Measurements from ENCODE around the gene ZNF557. TPM values are rescaled to one million over a fixed set of nuclear protein-coding genes. Genes with fewer than 3 reads are reported as not detected.
A peak's percentile ranks its signal among the peaks of the same experiment; 100 is the strongest.

The ZNF557 gene
- total RNA-seq, 1 donor from 2014 or later, result 13.7 TPM

DNA sequence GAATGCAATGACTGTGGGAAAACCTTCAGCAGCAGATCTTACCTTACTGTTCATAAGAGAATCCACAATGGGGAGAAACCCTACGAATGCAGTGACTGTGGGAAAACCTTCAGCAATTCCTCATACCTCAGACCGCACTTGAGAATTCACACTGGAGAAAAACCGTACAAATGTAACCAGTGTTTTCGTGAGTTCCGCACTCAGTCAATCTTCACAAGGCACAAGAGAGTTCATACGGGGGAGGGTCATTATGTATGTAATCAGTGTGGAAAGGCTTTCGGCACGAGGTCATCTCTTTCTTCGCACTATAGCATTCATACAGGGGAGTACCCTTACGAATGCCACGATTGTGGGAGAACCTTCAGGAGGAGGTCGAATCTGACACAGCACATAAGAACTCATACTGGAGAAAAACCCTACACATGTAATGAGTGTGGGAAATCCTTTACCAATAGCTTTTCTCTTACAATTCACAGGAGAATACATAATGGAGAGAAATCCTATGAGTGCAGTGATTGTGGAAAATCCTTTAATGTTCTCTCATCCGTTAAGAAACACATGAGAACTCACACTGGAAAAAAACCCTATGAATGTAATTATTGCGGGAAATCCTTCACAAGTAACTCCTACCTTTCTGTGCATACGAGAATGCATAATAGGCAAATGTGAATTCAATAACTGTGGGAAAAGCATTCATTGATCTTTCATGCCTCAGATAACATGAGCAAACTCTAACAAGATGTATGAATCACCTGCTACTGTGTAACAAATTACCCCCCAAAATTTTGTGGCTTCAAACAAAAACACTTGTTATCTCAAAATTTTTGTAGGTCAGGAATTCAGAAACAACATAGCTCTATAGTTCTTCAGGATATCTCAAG is 13.8 kb downstream of the ZNF557 start:
- Mint-ChIP-seq H3K27ac (peak overlapping the region; percentile 70), H3K9me3 (peaks cover 25% of the 10 kb centered on the region), H3K4me1 (ENCODE audit: unreplicated experiment) (no peaks in the 10 kb centered on the region), H3K36me3 (peaks cover 76% of the 10 kb centered on the region), H3K27me3 (no peaks in the 10 kb centered on the region), H3K4me3 (no peak overlapping the region)
- no peak for DNase-seq (ENCODE audit: extremely low spot score, unreplicated experiment)
- TF ChIP-seq, protein P1, sequence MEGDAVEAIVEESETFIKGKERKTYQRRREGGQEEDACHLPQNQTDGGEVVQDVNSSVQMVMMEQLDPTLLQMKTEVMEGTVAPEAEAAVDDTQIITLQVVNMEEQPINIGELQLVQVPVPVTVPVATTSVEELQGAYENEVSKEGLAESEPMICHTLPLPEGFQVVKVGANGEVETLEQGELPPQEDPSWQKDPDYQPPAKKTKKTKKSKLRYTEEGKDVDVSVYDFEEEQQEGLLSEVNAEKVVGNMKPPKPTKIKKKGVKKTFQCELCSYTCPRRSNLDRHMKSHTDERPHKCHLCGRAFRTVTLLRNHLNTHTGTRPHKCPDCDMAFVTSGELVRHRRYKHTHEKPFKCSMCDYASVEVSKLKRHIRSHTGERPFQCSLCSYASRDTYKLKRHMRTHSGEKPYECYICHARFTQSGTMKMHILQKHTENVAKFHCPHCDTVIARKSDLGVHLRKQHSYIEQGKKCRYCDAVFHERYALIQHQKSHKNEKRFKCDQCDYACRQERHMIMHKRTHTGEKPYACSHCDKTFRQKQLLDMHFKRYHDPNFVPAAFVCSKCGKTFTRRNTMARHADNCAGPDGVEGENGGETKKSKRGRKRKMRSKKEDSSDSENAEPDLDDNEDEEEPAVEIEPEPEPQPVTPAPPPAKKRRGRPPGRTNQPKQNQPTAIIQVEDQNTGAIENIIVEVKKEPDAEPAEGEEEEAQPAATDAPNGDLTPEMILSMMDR (conservative IDR thresholded peaks at IDR 0.05), result no peak

DNA sequence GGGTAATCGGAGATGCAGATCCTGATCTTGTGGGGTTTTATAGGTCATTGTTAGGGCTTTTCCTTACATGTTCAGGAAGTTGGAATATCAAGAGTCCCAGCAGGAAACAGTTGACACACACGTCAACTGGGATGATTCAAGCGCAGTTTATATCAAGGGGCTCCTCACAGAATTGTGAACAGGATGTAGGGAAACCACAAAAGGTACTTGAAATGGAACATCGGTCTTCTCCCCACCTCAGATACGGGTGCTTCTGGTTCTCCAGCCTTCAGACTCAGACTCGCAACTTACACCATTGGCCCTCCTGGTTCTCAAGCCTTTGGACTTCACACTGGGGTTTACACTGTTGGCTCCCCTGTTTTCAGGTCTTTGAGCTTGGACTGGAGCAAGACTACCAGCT is 19.5 kb downstream of the ZNF557 start:
- no peaks in the 10 kb centered on the region for H3K27me3 Mint-ChIP-seq
- H3K9me3 Mint-ChIP-seq, result peaks cover 17% of the 10 kb centered on the region
- H3K4me3 Mint-ChIP-seq, result no peak overlapping the region
- H3K36me3 Mint-ChIP-seq, result peaks cover 51% of the 10 kb centered on the region
- H3K27ac Mint-ChIP-seq, result no peak overlapping the region
- TF ChIP-seq, protein P1 (conservative IDR thresholded peaks at IDR 0.05), result no peak
- no peaks in the 10 kb centered on the region for H3K4me1 Mint-ChIP-seq (ENCODE audit: unreplicated experiment)
- no peak for DNase-seq (ENCODE audit: extremely low spot score, unreplicated experiment)

DNA sequence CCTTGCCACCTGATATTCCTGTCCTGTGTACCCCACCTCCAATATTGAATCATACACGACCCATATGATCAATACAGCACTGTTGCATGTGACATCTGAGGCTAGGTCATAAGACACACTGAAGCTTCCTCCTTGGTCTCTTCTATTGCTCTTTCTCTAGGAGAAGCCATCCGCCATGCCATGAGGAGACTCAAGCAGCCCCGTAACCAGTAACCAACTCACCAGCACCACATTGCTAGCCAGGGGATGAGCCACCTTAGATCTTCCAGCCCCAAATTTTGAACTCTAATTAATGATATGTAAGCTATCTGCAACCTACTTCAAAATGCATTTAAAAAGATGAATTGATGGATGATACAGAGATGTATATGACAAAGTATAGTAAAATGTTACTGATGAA is 28.6 kb downstream of the ZNF557 start:
- DNase-seq (ENCODE audit: extremely low spot score, unreplicated experiment), result no peak
- TF ChIP-seq, protein P1 (conservative IDR thresholded peaks at IDR 0.05), result no peak
- Mint-ChIP-seq H3K9me3 (peaks cover 21% of the 10 kb centered on the region), H3K27me3 (peaks cover 3% of the 10 kb centered on the region), H3K4me3 (peak overlapping the region; percentile 95), H3K4me1 (ENCODE audit: unreplicated experiment) (peaks cover 10% of the 10 kb centered on the region), H3K27ac (peak overlapping the region; percentile 94), H3K36me3 (peaks cover 22% of the 10 kb centered on the region)

DNA sequence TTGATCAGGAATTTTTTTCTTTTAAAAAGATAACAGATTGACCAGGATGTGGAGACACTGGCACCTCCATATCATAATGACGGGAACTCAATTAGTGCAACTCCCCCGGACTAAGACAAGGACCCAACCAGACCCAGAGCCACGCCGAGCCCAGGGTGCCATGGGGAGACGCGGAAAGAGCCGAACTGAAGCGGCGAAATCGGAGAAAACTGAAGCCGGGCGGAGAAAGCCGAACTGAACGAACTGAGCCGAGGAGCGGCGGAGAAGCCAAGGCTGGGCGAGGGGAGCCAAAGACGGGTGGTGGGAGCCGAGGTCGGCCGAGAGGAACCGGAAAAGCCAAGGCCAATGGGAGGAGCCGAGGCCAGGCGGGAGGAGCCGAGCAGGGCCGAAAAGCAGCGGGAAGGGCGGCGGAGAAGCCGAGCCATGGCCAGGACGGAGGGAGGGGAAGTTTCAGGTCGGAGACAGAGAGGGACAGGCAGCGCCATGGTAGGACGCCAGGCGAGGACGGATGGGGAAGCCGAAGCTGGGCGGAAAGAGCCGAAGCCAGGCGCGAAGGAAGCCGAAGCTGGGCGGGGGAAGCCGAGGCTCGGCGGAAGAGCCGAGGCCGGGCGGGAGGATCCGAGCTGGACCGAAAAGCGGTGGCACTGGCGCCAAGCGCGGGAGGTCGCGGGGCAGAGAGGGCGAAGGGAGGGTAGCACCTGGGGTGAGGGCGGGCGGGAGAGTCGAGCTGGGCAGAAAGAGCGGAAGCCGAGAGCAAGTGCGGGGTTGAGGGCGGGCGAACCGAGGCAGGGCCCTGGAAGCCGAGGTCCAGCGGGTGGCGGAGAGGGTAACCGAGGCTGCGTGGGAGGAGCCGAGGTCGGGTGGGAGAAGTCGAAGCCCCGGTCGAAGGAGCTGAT is 29.4 kb downstream of the ZNF557 start:
- Mint-ChIP-seq H3K27ac (peak overlapping the region; percentile 94), H3K4me3 (peak overlapping the region; percentile 95), H3K4me1 (ENCODE audit: unreplicated experiment) (peaks cover 10% of the 10 kb centered on the region), H3K27me3 (peaks cover 3% of the 10 kb centered on the region), H3K9me3 (peaks cover 21% of the 10 kb centered on the region), H3K36me3 (peaks cover 22% of the 10 kb centered on the region)
- DNase-seq (ENCODE audit: extremely low spot score, unreplicated experiment), result peak; percentile 92
- TF ChIP-seq, protein P1 (conservative IDR thresholded peaks at IDR 0.05), result no peak

DNA sequence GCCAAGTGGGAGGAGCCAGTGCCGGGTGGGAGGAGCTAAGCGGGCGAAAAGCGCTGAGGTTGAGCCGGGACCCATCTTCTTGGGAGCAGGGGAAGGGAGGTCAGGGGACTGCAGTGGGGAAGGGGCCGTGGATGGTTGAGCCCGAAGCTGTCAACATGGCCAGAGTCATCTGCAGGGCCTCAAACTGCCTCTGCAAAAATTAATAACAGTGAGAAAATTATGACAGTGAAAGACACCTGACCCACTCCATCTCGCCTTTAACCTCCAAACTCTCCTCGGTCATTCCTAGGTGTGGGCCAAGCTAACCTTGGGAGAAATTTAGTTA is 30.1 kb downstream of the ZNF557 start:
- H3K4me1 Mint-ChIP-seq (ENCODE audit: unreplicated experiment), result peaks cover 10% of the 10 kb centered on the region
- peaks cover 20% of the 10 kb centered on the region for H3K9me3 Mint-ChIP-seq
- TF ChIP-seq, protein P1 (conservative IDR thresholded peaks at IDR 0.05), result no peak
- no peak for DNase-seq (ENCODE audit: extremely low spot score, unreplicated experiment)
- H3K27me3 Mint-ChIP-seq, result peaks cover 3% of the 10 kb centered on the region
- peaks cover 21% of the 10 kb centered on the region for H3K36me3 Mint-ChIP-seq
- peak overlapping the region; percentile 95 for H3K4me3 Mint-ChIP-seq
- H3K27ac Mint-ChIP-seq, result peak overlapping the region; percentile 94
